Vagina (tissue), 2 donors: ENCODE measurements around the gene CTSE.

ENCODE experiments used
- CTCF ChIP-seq, 3 experiments: fragments of 450-650 bp in 2 of 3; fragments of 200-600 bp in 1 of 3; sonication (generic) in 1 of 3; IDR thresholded peaks; one replicate each; pipeline ENCODE4 v1.5.1; 2017 to 2019; ENCODE audit warnings: antibody characterized with exemption in 3 of 3, mild to moderate bottlenecking in 2 of 3, moderate library complexity in 2 of 3
- POLR2A ChIP-seq, 2 donors: fragments of 450-650 bp; IDR thresholded peaks; one replicate each; pipeline ENCODE4 v1.6.1; 2017; ENCODE audit warnings: antibody characterized with exemption in 2 of 2, mild to moderate bottlenecking in 2 of 2, moderate library complexity in 2 of 2
- POLR2AphosphoS5 ChIP-seq, 2 donors: sonication (generic); formaldehyde crosslinking; IDR thresholded peaks; one replicate each; pipeline ENCODE4 v1.9.0; 2017; ENCODE audit warnings: antibody characterized with exemption in 2 of 2, mild to moderate bottlenecking in 2 of 2, low read depth in 1 of 2; ENCODE audit not compliant: insufficient read depth in 1 of 2

- no peak for TF ChIP-seq CTCF (IDR thresholded peaks at IDR 0.05)
- no peak for TF ChIP-seq POLR2A (IDR thresholded peaks at IDR 0.05)
- TF ChIP-seq POLR2AphosphoS5 (IDR thresholded peaks at IDR 0.05; ENCODE audit: insufficient read depth in 1 of 2, low read depth in 1 of 2) = no peak
Measured at GRCh38 chr1:205976036-205976435, 47.7 kb downstream of the CTSE start.
